Spinal cord (tissue), 10 donors: ENCODE measurements around the gene COL1A2. TPM values are rescaled to one million over a fixed set of nuclear protein-coding genes. Genes with fewer than 3 reads are reported as not detected.

Experiments
- DNase-seq, 6 donors: peaks; one replicate each; pipeline versions ENCODE4 v3.0.0 to v3.0.0-alpha.2; 2013 to 2015; ENCODE audit warnings: low spot score in 6 of 6, low read depth in 4 of 6
- H3K27ac ChIP-seq: one replicate; pipeline ENCODE4 v1.5.1; 2013; ENCODE audit warnings: low read depth, low read length, control low read depth
- H3K27me3 ChIP-seq: one replicate; pipeline ENCODE4 v1.6.1; 2013; ENCODE audit warnings: low read length; ENCODE audit not compliant: control insufficient read depth, insufficient read depth
- H3K36me3 ChIP-seq: one replicate; pipeline ENCODE4 v1.6.1; 2013; ENCODE audit warnings: low read length; ENCODE audit not compliant: control insufficient read depth, insufficient read depth
- H3K4me1 ChIP-seq: one replicate; pipeline ENCODE4 v1.6.1; 2013; ENCODE audit warnings: low read length; ENCODE audit not compliant: control insufficient read depth, insufficient read depth
- H3K4me3 ChIP-seq: one replicate; pipeline ENCODE4 v1.5.1; 2013; ENCODE audit warnings: low read depth, low read length, control low read depth
- H3K9me3 ChIP-seq: one replicate; pipeline ENCODE4 v1.6.1; 2013; ENCODE audit warnings: low read length; ENCODE audit not compliant: control insufficient read depth, insufficient read depth
- WGBS: methylation state at CpG from one replicate; pipeline ENCODE4 v1.1.5; 2013; ENCODE audit warnings: missing lambda C conversion rate; ENCODE audit not compliant: insufficient coverage; 5-methylcytosine and 5-hydroxymethylcytosine counted together
- polyA plus RNA-seq, 2 donors: library from polyadenylated mRNA; unstranded; fragments of 120-200 nt; gene quantifications; one replicate each; pipeline ENCODE4 v1.2.1, GENCODE V29; 2013; ENCODE audit not compliant: insufficient read length in 2 of 2
- total RNA-seq, 2 donors: library from RNA; depleted of rRNA in 1 of 2; stranded (reverse); fragments of 120-200 nt in 1 of 2; fragments of >200 nt in 1 of 2; gene quantifications; one replicate each; pipeline versions ENCODE4 v1.2.3 to v1.2.4, GENCODE V29; 2013 to 2014
- donor health status: healthy.

Gene COL1A2
- total and polyA plus RNA-seq, 4 donors, result 394 to 3,270 (median 1,677) TPM

DNA sequence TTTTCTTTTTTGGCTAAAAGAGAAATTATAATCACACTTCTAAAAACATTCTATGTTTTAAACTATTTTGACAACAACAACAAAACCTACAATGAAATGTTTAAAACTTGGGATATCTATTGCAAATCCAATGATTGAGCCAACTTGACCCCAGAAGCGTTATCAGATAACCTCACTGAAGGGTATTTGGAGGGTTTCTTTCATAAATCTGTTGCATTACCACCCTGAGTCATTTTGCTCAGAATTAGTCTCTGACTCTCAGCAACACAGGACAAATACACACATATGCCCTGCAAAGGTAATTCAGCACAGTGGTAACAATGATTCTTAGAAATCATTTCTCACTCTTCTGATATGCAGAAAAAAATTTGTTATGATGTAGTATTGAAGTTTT lies 2.3 kb upstream of the COL1A2 start:
- peaks cover 12% of the 10 kb centered on the region for H3K27me3 ChIP-seq
- no peak overlapping the region for H3K4me3 ChIP-seq
- H3K27ac ChIP-seq, result peak overlapping the region; percentile 98
- H3K4me1 ChIP-seq, result peaks cover 17% of the 10 kb centered on the region
- no peaks in the 10 kb centered on the region for H3K9me3 ChIP-seq
- no peak for DNase-seq
- WGBS, result 83% methylated on average over 1 of the region's 1 CpG
- no peaks in the 10 kb centered on the region for H3K36me3 ChIP-seq

GRCh38 chr7:94393246-94394108 lies 1.2 kb upstream of the COL1A2 start:
- Histone ChIP-seq H3K4me3 (peak overlapping the region; percentile 90), H3K4me1 (peaks cover 17% of the 10 kb centered on the region)

GRCh38 chr7:94394109-94394436 lies 622 bp upstream of the COL1A2 start:
- Histone ChIP-seq H3K36me3 (no peaks in the 10 kb centered on the region), H3K4me1 (peaks cover 17% of the 10 kb centered on the region), H3K27ac (peak overlapping the region; percentile 98), H3K9me3 (no peaks in the 10 kb centered on the region), H3K27me3 (peaks cover 12% of the 10 kb centered on the region), H3K4me3 (peak overlapping the region; percentile 90)
- DNase-seq, result peak in 1 of 6 donors; percentile 66
- 13% methylated on average over 6 of the region's 19 CpGs for WGBS

More at GRCh38 chr7:94393246-94394108, 1.2 kb upstream of the COL1A2 start:
- DNase-seq, result peak in 1 of 6 donors; percentile 65
- peaks cover 12% of the 10 kb centered on the region for H3K27me3 ChIP-seq
- H3K36me3 ChIP-seq, result no peaks in the 10 kb centered on the region
- WGBS, result 38% methylated on average over 14 of the region's 24 CpGs
- H3K9me3 ChIP-seq, result no peaks in the 10 kb centered on the region
- peak overlapping the region; percentile 98 for H3K27ac ChIP-seq

GRCh38 chr7:94395141-94396036 lies 694 bp downstream of the COL1A2 start:
- Histone ChIP-seq H3K27ac (peak overlapping the region; percentile 98), H3K4me1 (peaks cover 17% of the 10 kb centered on the region), H3K36me3 (no peaks in the 10 kb centered on the region), H3K4me3 (peak overlapping the region; percentile 90), H3K27me3 (peaks cover 12% of the 10 kb centered on the region), H3K9me3 (no peaks in the 10 kb centered on the region)
- peak in 2 of 6 donors; percentile 63 to 86 for DNase-seq
- 35% methylated on average over 7 of the region's 14 CpGs for WGBS

DNA sequence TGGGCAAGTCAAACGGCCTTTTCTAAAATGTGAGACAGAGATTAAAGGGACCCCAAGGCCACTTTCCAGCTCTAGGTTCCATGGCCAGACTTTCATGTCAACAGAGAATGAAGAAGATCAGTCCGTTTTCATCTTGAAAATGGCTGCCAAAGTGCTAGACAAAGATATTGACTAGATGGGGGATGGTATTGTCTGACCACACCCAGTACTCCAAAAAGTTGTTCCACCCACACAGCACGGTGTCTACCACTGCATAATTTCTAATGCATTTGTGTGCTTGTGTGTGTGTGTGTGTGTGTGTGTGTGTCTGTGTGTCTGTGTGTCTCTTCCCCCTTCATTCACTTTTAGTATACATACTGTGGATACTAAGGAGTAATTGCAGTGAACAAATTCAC lies 1.3 kb downstream of the COL1A2 start:
- peak overlapping the region; percentile 98 for H3K27ac ChIP-seq
- peaks cover 12% of the 10 kb centered on the region for H3K27me3 ChIP-seq
- WGBS, result 86% methylated on average over 1 of the region's 3 CpGs
- H3K4me3 ChIP-seq, result peak overlapping the region; percentile 90
- H3K36me3 ChIP-seq, result no peaks in the 10 kb centered on the region
- H3K4me1 ChIP-seq, result peaks cover 17% of the 10 kb centered on the region
- peak in 1 of 6 donors; percentile 51 for DNase-seq
- no peaks in the 10 kb centered on the region for H3K9me3 ChIP-seq

DNA sequence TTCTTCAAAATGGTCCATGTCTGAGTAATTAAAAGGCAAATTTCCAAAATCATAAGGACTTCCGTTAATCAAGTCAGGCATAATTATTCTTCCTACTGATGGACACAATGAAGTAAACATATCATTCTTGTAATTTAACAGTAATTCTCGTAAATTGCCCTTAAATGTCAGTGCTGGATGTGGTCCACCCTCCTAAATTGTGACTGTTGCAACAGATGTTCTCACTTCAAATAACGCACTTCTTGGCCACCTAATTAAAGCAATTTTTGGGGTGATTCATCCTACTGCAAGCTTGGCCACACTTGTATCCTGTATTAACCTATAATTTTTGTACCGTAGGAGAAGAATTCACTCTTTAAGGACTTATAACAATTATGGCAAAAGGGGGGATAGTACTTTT lies 1.9 kb downstream of the COL1A2 start:
- H3K36me3 ChIP-seq, result no peaks in the 10 kb centered on the region
- peaks cover 12% of the 10 kb centered on the region for H3K27me3 ChIP-seq
- H3K27ac ChIP-seq, result peak overlapping the region; percentile 98
- H3K4me1 ChIP-seq, result peaks cover 17% of the 10 kb centered on the region
- WGBS, result no CpG with 5 or more reads among the region's 4 CpGs
- H3K4me3 ChIP-seq, result peak overlapping the region; percentile 90
- peak in 1 of 6 donors; percentile 26 for DNase-seq
- H3K9me3 ChIP-seq, result no peaks in the 10 kb centered on the region

DNA sequence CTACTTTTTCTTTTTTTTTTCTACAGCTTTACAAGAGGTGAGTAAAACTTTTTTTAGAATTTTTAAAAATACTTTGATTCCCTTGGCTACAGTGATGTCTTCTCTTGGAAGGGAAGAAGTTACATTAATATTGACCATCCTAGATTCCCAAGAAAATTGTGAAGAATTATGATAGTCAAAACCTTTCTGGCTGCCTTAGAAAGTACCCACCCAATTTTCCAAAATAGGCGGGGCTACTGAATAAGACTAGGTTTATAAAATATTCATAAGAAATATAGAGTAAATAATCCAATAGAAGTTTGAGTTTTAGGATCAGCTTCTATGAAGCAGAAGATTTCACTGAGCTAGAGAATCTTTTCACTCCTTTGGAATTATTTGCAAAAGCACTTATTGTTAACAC lies 3.0 kb downstream of the COL1A2 start:
- Histone ChIP-seq H3K4me3 (peak overlapping the region; percentile 90), H3K27ac (peak overlapping the region; percentile 98), H3K36me3 (no peaks in the 10 kb centered on the region), H3K27me3 (peaks cover 12% of the 10 kb centered on the region), H3K9me3 (no peaks in the 10 kb centered on the region), H3K4me1 (peaks cover 17% of the 10 kb centered on the region)
- no CpG with 5 or more reads among the region's 1 CpG for WGBS
- no peak for DNase-seq

- Histone ChIP-seq H3K27ac (peak overlapping the region; percentile 74), H3K9me3 (no peaks in the 10 kb centered on the region), H3K4me1 (peaks cover 10% of the 10 kb centered on the region), H3K4me3 (peak overlapping the region; percentile 90), H3K36me3 (no peaks in the 10 kb centered on the region), H3K27me3 (peaks cover 9% of the 10 kb centered on the region)
- no peak for DNase-seq
- WGBS, result no CpG with 5 or more reads among the region's 6 CpGs
Observed at GRCh38 chr7:94398841-94399240, 4.1 kb downstream of the COL1A2 start.

DNA sequence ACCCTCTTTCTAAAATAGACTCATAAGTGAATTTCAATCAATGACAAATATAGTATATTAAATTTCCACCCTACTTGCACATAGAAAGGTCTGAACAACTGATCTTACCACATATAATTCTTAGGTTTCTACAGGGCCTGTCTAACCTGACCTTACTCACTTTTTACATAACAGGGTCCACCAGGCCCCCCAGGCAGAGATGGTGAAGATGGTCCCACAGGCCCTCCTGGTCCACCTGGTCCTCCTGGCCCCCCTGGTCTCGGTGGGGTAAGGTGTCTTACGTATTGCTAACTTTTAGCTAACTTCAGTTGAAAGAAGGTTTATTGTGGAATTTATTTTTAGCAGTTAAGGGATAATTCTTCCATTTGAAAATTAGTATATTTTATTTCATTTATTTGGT lies 5.3 kb downstream of the COL1A2 start:
- peaks cover 3% of the 10 kb centered on the region for H3K27me3 ChIP-seq
- no peaks in the 10 kb centered on the region for H3K4me1 ChIP-seq
- no CpG with 5 or more reads among the region's 2 CpGs for WGBS
- no peaks in the 10 kb centered on the region for H3K36me3 ChIP-seq
- DNase-seq, result no peak
- H3K9me3 ChIP-seq, result no peaks in the 10 kb centered on the region
- H3K27ac ChIP-seq, result peak overlapping the region; percentile 74
- peak overlapping the region; percentile 24 for H3K4me3 ChIP-seq
